Stomach smooth muscle (tissue), 2 donors: Measurements from ENCODE around the gene ERC2.

Source experiments
- H3K27ac ChIP-seq: one replicate; pipeline ENCODE4 v1.7.0; 2013; ENCODE audit warnings: mild to moderate bottlenecking, low read length, inconsistent platforms
- H3K27me3 ChIP-seq, 2 donors: one replicate each; pipeline ENCODE4 v1.7.0; 2013; ENCODE audit warnings: low read length in 2 of 2; ENCODE audit not compliant: insufficient read depth in 2 of 2, control insufficient read depth in 1 of 2
- H3K36me3 ChIP-seq, 2 donors: one replicate each; pipeline ENCODE4 v1.7.0; 2013; ENCODE audit warnings: low read length in 2 of 2; ENCODE audit not compliant: control insufficient read depth in 2 of 2, insufficient read depth in 2 of 2
- H3K4me1 ChIP-seq: one replicate; pipeline ENCODE4 v1.7.0; 2013; ENCODE audit warnings: low read length; ENCODE audit not compliant: control insufficient read depth, insufficient read depth
- H3K4me3 ChIP-seq, 2 donors: one replicate each; pipeline ENCODE4 v1.7.0; 2013; ENCODE audit warnings: low read length in 2 of 2
- H3K9ac ChIP-seq, 2 donors: one replicate each; pipeline ENCODE4 v1.7.0; 2013; ENCODE audit warnings: low read length in 2 of 2, mild to moderate bottlenecking in 1 of 2
- H3K9me3 ChIP-seq, 2 donors: one replicate each; pipeline ENCODE4 v1.7.0; 2013; ENCODE audit warnings: low read length in 2 of 2; ENCODE audit not compliant: control insufficient read depth in 2 of 2
- donor health status: healthy.
- donor health status: Pancreatic carcinoma.

The ERC2 gene

GRCh38 chr3:55988905-55989304, 479.4 kb downstream of the ERC2 start:
- Histone ChIP-seq H3K9ac (no peak overlapping the region), H3K4me1 (no peaks in the 10 kb centered on the region), H3K9me3 (no peaks in the 10 kb centered on the region), H3K4me3 (no peak overlapping the region), H3K36me3 (no peaks in the 10 kb centered on the region), H3K27me3 (no peaks in the 10 kb centered on the region), H3K27ac (no peak overlapping the region)

GRCh38 chr3:55984626-55985025, 483.6 kb downstream of the ERC2 start:
- Histone ChIP-seq H3K27me3 (no peaks in the 10 kb centered on the region), H3K9ac (no peak overlapping the region), H3K9me3 (no peaks in the 10 kb centered on the region), H3K27ac (no peak overlapping the region), H3K4me1 (no peaks in the 10 kb centered on the region), H3K36me3 (no peaks in the 10 kb centered on the region), H3K4me3 (no peak overlapping the region)

- H3K27me3 ChIP-seq: no peaks in the 10 kb centered on the region
- no peaks in the 10 kb centered on the region for H3K9me3 ChIP-seq
- no peak overlapping the region for H3K27ac ChIP-seq
- H3K4me1 ChIP-seq: no peaks in the 10 kb centered on the region
- no peaks in the 10 kb centered on the region for H3K36me3 ChIP-seq
- no peak overlapping the region for H3K9ac ChIP-seq
- no peak overlapping the region for H3K4me3 ChIP-seq
Observed at GRCh38 chr3:55978953-55979352, 489.3 kb downstream of the ERC2 start.

GRCh38 chr3:55974421-55975165, 493.7 kb downstream of the ERC2 start:
- Histone ChIP-seq H3K27me3 (no peaks in the 10 kb centered on the region), H3K36me3 (no peaks in the 10 kb centered on the region), H3K9me3 (no peaks in the 10 kb centered on the region), H3K9ac (no peak overlapping the region), H3K4me3 (no peak overlapping the region), H3K27ac (no peak overlapping the region), H3K4me1 (no peaks in the 10 kb centered on the region)

- H3K9me3 ChIP-seq: no peaks in the 10 kb centered on the region
- H3K27me3 ChIP-seq: no peaks in the 10 kb centered on the region
- H3K27ac ChIP-seq: no peak overlapping the region
- H3K36me3 ChIP-seq: no peaks in the 10 kb centered on the region
- H3K4me3 ChIP-seq: no peak overlapping the region
- no peak overlapping the region for H3K9ac ChIP-seq
- H3K4me1 ChIP-seq: no peaks in the 10 kb centered on the region
Observed at GRCh38 chr3:55969634-55970033, 498.6 kb downstream of the ERC2 start.

GRCh38 chr3:55968331-55968730, 499.9 kb downstream of the ERC2 start:
- no peaks in the 10 kb centered on the region for H3K36me3 ChIP-seq
- H3K9me3 ChIP-seq: no peaks in the 10 kb centered on the region
- H3K9ac ChIP-seq: no peak overlapping the region
- no peak overlapping the region for H3K27ac ChIP-seq
- H3K4me3 ChIP-seq: no peak overlapping the region
- no peaks in the 10 kb centered on the region for H3K4me1 ChIP-seq
- no peaks in the 10 kb centered on the region for H3K27me3 ChIP-seq

GRCh38 chr3:55966566-55966965, 501.7 kb downstream of the ERC2 start:
- no peaks in the 10 kb centered on the region for H3K4me1 ChIP-seq
- no peaks in the 10 kb centered on the region for H3K36me3 ChIP-seq
- H3K9me3 ChIP-seq: no peaks in the 10 kb centered on the region
- no peak overlapping the region for H3K9ac ChIP-seq
- no peaks in the 10 kb centered on the region for H3K27me3 ChIP-seq
- H3K4me3 ChIP-seq: no peak overlapping the region
- no peak overlapping the region for H3K27ac ChIP-seq

GRCh38 chr3:55965776-55966175, 502.5 kb downstream of the ERC2 start:
- H3K4me3 ChIP-seq: no peak overlapping the region
- H3K9ac ChIP-seq: no peak overlapping the region

GRCh38 chr3:55964491-55964985, 503.7 kb downstream of the ERC2 start:
- Histone ChIP-seq H3K9ac (no peak overlapping the region), H3K4me3 (no peak overlapping the region), H3K9me3 (no peaks in the 10 kb centered on the region), H3K36me3 (no peaks in the 10 kb centered on the region), H3K27ac (no peak overlapping the region), H3K27me3 (no peaks in the 10 kb centered on the region), H3K4me1 (no peaks in the 10 kb centered on the region)

More at GRCh38 chr3:55965776-55966175, 502.5 kb downstream of the ERC2 start:
- no peaks in the 10 kb centered on the region for H3K36me3 ChIP-seq
- H3K9me3 ChIP-seq: no peaks in the 10 kb centered on the region
- H3K27me3 ChIP-seq: no peaks in the 10 kb centered on the region
- H3K27ac ChIP-seq: no peak overlapping the region
- no peaks in the 10 kb centered on the region for H3K4me1 ChIP-seq

GRCh38 chr3:55963601-55964000, 504.7 kb downstream of the ERC2 start:
- Histone ChIP-seq H3K4me1 (no peaks in the 10 kb centered on the region), H3K9ac (no peak overlapping the region), H3K27me3 (no peaks in the 10 kb centered on the region), H3K27ac (no peak overlapping the region), H3K4me3 (no peak overlapping the region), H3K9me3 (no peaks in the 10 kb centered on the region), H3K36me3 (no peaks in the 10 kb centered on the region)

- Histone ChIP-seq H3K4me1 (no peaks in the 10 kb centered on the region), H3K27me3 (no peaks in the 10 kb centered on the region), H3K36me3 (no peaks in the 10 kb centered on the region), H3K9ac (no peak overlapping the region), H3K9me3 (no peaks in the 10 kb centered on the region), H3K4me3 (no peak overlapping the region), H3K27ac (no peak overlapping the region)
Observed at GRCh38 chr3:55959471-55960080, 508.7 kb downstream of the ERC2 start.
